Measurements from ENCODE around the gene DGUOK.
A peak's percentile ranks its signal among the peaks of the same experiment; 100 is the strongest.

The DGUOK gene

DNA sequence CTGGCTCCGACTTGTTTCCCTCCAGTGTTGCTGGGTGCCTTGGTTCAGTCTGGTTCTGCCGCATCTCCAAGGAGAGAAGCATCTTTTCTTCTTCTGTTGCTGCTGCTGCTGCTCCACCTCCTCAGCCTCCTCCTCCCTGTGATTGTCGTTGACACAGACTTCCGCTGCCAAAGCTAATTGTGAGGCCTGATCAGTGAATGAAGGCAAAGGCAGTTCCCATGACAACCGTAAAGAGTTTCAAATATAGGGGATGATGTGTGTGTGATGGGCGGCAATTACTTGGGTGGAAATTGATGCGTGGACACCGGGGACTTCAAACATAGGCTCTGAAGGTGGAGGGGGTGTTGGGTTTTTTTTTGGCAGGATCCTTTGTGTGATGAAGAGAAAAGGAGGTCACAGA, 71.8 kb downstream of the DGUOK start:
- Mint-ChIP-seq H3K9me3 (no peaks in the 10 kb centered on the region), H3K27me3 (no peaks in the 10 kb centered on the region), H3K27ac (peak overlapping the region; percentile 72 to 81), H3K4me1 (ENCODE audit: low read depth in 2 of 2) (peaks cover 55 to 57% of the 10 kb centered on the region in 2 donors), H3K36me3 (ENCODE audit: insufficient read depth) (peaks cover 6% of the 10 kb centered on the region), H3K4me3 (no peak overlapping the region)
- DNase-seq (no peak), ATAC-seq (replicated peaks) (no peak)

DNA sequence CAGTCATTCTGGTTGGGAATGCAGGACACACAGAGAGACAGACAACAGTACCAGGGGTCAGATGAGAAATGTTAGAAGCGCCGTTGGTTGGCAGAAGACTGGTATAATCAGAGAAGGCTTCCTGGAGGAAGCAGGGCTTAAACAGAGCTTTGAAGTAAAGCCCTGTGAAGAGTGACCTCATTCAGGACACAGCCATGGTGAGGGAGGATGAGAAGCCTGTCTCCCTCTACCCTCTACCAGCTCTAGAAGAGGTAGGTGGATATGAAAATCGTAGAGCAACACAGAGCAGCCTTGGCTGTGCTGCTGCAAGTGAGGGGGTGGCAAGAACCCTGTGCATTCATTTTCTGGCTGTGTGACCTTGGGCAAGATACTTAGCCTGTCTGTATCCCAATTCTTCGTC, 72.3 kb downstream of the DGUOK start:
- ATAC-seq (replicated peaks) (no peak), DNase-seq (no peak)
- Mint-ChIP-seq H3K27me3 (no peaks in the 10 kb centered on the region), H3K4me1 (ENCODE audit: low read depth in 2 of 2) (peaks cover 51 to 52% of the 10 kb centered on the region in 2 donors), H3K36me3 (ENCODE audit: insufficient read depth) (peaks cover 6% of the 10 kb centered on the region), H3K4me3 (no peak overlapping the region), H3K27ac (peak overlapping the region; percentile 72 to 81), H3K9me3 (no peaks in the 10 kb centered on the region)

GRCh38 chr2:73999881-74000597, 73.4 kb downstream of the DGUOK start:
- no peaks in the 10 kb centered on the region for H3K27me3 Mint-ChIP-seq
- H3K9me3 Mint-ChIP-seq: no peaks in the 10 kb centered on the region
- peak overlapping the region; percentile 66 to 93 for H3K27ac Mint-ChIP-seq
- H3K4me3 Mint-ChIP-seq: no peak overlapping the region
- ATAC-seq (replicated peaks) (no peak), DNase-seq (no peak)
- peaks cover 47 to 54% of the 10 kb centered on the region in 2 donors for H3K4me1 Mint-ChIP-seq (ENCODE audit: low read depth in 2 of 2)
- H3K36me3 Mint-ChIP-seq (ENCODE audit: insufficient read depth): peaks cover 6% of the 10 kb centered on the region

- DNase-seq: no peak
- H3K4me1 Mint-ChIP-seq (ENCODE audit: low read depth in 2 of 2): peaks cover 47 to 58% of the 10 kb centered on the region in 2 donors
- H3K4me3 Mint-ChIP-seq: peak overlapping the region; percentile 82 to 87
- H3K9me3 Mint-ChIP-seq: no peaks in the 10 kb centered on the region
- peak overlapping the region; percentile 82 to 93 for H3K27ac Mint-ChIP-seq
- H3K36me3 Mint-ChIP-seq (ENCODE audit: insufficient read depth): peaks cover 6% of the 10 kb centered on the region
- H3K27me3 Mint-ChIP-seq: no peaks in the 10 kb centered on the region
- no peak for ATAC-seq (replicated peaks)
Observed at GRCh38 chr2:74000666-74001065, 74.0 kb downstream of the DGUOK start.

- Mint-ChIP-seq H3K36me3 (ENCODE audit: insufficient read depth) (peaks cover 6% of the 10 kb centered on the region), H3K4me1 (ENCODE audit: low read depth in 2 of 2) (peaks cover 50 to 58% of the 10 kb centered on the region in 2 donors), H3K27ac (peak overlapping the region; percentile 82 to 93), H3K4me3 (peak overlapping the region; percentile 82 to 87), H3K9me3 (no peaks in the 10 kb centered on the region), H3K27me3 (no peaks in the 10 kb centered on the region)
- ATAC-seq (replicated peaks) (no peak), DNase-seq (no peak)
Observed at GRCh38 chr2:74001121-74001520, 74.4 kb downstream of the DGUOK start.

- Mint-ChIP-seq H3K4me1 (ENCODE audit: low read depth in 2 of 2) (peaks cover 55 to 57% of the 10 kb centered on the region in 2 donors), H3K4me3 (peak overlapping the region; percentile 82 to 87), H3K27ac (peak overlapping the region; percentile 82 to 93), H3K27me3 (no peaks in the 10 kb centered on the region), H3K9me3 (no peaks in the 10 kb centered on the region), H3K36me3 (ENCODE audit: insufficient read depth) (peaks cover 6% of the 10 kb centered on the region)
- ATAC-seq (replicated peaks): peak; percentile 60
- no peak for DNase-seq
Observed at GRCh38 chr2:74001781-74002504, 75.3 kb downstream of the DGUOK start.

GRCh38 chr2:74002505-74003421, 76.1 kb downstream of the DGUOK start:
- Mint-ChIP-seq H3K4me1 (ENCODE audit: low read depth in 2 of 2) (peaks cover 50% of the 10 kb centered on the region in 2 donors), H3K27ac (peak overlapping the region; percentile 78 to 82), H3K4me3 (peak overlapping the region; percentile 82 to 87), H3K36me3 (ENCODE audit: insufficient read depth) (peaks cover 6% of the 10 kb centered on the region), H3K9me3 (no peaks in the 10 kb centered on the region), H3K27me3 (no peaks in the 10 kb centered on the region)
- peak; percentile 94 for ATAC-seq (replicated peaks)
- peak; percentile 69 to 81 (median 74) for DNase-seq

GRCh38 chr2:74003494-74004211, 77.0 kb downstream of the DGUOK start:
- Mint-ChIP-seq H3K36me3 (ENCODE audit: insufficient read depth) (peaks cover 6% of the 10 kb centered on the region), H3K27me3 (no peaks in the 10 kb centered on the region), H3K4me1 (ENCODE audit: low read depth in 2 of 2) (peaks cover 41 to 44% of the 10 kb centered on the region in 2 donors), H3K4me3 (peak overlapping the region; percentile 82 to 87), H3K27ac (peak overlapping the region in 1 of 2 donors; percentile 81), H3K9me3 (no peaks in the 10 kb centered on the region)
- no peak for DNase-seq
- no peak for ATAC-seq (replicated peaks)

- ATAC-seq (replicated peaks): no peak
- Mint-ChIP-seq H3K27me3 (no peaks in the 10 kb centered on the region), H3K36me3 (ENCODE audit: insufficient read depth) (peaks cover 6% of the 10 kb centered on the region), H3K27ac (peak overlapping the region in 1 of 2 donors; percentile 81), H3K4me3 (peak overlapping the region in 1 of 2 donors; percentile 18), H3K4me1 (ENCODE audit: low read depth in 2 of 2) (peaks cover 35 to 42% of the 10 kb centered on the region in 2 donors), H3K9me3 (no peaks in the 10 kb centered on the region)
- no peak for DNase-seq
Observed at GRCh38 chr2:74004212-74005182, 77.8 kb downstream of the DGUOK start.

GRCh38 chr2:74005786-74006185, 79.1 kb downstream of the DGUOK start:
- Mint-ChIP-seq H3K4me1 (ENCODE audit: low read depth in 2 of 2) (peaks cover 35 to 39% of the 10 kb centered on the region in 2 donors), H3K4me3 (no peak overlapping the region), H3K27me3 (no peaks in the 10 kb centered on the region), H3K27ac (no peak overlapping the region), H3K36me3 (ENCODE audit: insufficient read depth) (peaks cover 6% of the 10 kb centered on the region), H3K9me3 (no peaks in the 10 kb centered on the region)
- DNase-seq (no peak), ATAC-seq (replicated peaks) (no peak)

DNA sequence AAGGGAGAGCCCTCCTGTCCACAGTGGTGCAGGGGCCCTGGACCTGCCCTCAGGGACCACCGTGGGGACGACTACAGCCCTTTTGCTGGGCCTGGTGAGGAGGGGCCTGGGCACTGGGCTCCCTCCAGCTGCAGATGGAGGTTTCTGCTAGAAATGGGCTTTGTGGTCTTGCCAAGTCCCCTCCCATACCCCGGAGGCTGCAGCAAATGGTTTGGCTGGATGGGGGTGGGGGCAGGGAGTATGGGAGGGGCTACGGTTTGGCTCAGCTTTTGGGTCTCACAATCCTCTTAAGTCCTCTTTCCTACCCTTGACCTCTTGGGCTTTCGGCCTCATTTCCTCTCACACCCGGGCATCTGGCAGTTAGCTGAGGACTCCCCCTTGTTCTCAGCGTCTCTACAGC, 79.8 kb downstream of the DGUOK start:
- DNase-seq: no peak

DNA sequence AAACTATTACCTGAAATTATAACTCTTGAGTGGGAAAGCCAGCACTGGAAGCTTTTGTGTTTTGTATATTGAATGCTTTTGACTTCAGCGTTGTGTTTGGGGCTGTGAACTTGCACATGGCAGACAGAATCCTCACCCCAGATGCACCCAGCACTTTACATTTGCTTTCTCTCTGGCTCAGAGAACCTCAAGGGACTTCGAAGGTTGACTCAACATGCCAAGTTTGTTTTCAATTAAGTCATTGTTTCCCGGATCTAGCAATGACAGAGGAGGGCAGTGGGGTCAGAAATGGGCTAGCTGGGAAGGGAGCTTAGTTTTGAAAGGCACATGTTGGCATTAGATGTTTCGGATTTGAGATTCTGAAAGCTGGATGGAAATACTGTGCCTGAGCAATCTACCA, 80.4 kb downstream of the DGUOK start:
- no peak overlapping the region for H3K4me3 Mint-ChIP-seq
- no peak for DNase-seq
- H3K27ac Mint-ChIP-seq: peak overlapping the region in 1 of 2 donors; percentile 76
- H3K4me1 Mint-ChIP-seq (ENCODE audit: low read depth in 2 of 2): peaks cover 21 to 26% of the 10 kb centered on the region in 2 donors
- H3K9me3 Mint-ChIP-seq: no peaks in the 10 kb centered on the region
- no peak for ATAC-seq (replicated peaks)
- no peaks in the 10 kb centered on the region for H3K36me3 Mint-ChIP-seq (ENCODE audit: insufficient read depth)
- H3K27me3 Mint-ChIP-seq: no peaks in the 10 kb centered on the region

More for the DNA sequence above, 79.8 kb downstream of the DGUOK start:
- H3K4me3 Mint-ChIP-seq: no peak overlapping the region
- no peaks in the 10 kb centered on the region for H3K9me3 Mint-ChIP-seq
- H3K27me3 Mint-ChIP-seq: no peaks in the 10 kb centered on the region
- peaks cover 6% of the 10 kb centered on the region for H3K36me3 Mint-ChIP-seq (ENCODE audit: insufficient read depth)
- H3K27ac Mint-ChIP-seq: peak overlapping the region in 1 of 2 donors; percentile 76
- peaks cover 28 to 32% of the 10 kb centered on the region in 2 donors for H3K4me1 Mint-ChIP-seq (ENCODE audit: low read depth in 2 of 2)
- ATAC-seq (replicated peaks): no peak

All from effector memory CD8-positive, alpha-beta T cell (primary cell).